Astrocyte (in vitro differentiated cells and primary cell): ENCODE data around the gene CYP8B1.

Experiments used
- EZH2 ChIP-seq: IDR thresholded peaks from 2 replicates; pipeline ENCODE4 v1.6.1; 2012; ENCODE audit warnings: mild to moderate bottlenecking, low read length, inconsistent platforms; ENCODE audit not compliant: insufficient read depth
- TF ChIP-seq, protein P1 (sequence below): IDR thresholded peaks from 2 replicates; pipeline ENCODE4 v1.5.1; 2011; ENCODE audit warnings: low read depth, mild to moderate bottlenecking, inconsistent platforms, low read length, moderate library complexity; ENCODE audit not compliant: insufficient read depth

GRCh38 chr3:42911551-42911950, 35.9 kb upstream of the CYP8B1 start:
- no peak for TF ChIP-seq EZH2
- TF ChIP-seq, protein P1, sequence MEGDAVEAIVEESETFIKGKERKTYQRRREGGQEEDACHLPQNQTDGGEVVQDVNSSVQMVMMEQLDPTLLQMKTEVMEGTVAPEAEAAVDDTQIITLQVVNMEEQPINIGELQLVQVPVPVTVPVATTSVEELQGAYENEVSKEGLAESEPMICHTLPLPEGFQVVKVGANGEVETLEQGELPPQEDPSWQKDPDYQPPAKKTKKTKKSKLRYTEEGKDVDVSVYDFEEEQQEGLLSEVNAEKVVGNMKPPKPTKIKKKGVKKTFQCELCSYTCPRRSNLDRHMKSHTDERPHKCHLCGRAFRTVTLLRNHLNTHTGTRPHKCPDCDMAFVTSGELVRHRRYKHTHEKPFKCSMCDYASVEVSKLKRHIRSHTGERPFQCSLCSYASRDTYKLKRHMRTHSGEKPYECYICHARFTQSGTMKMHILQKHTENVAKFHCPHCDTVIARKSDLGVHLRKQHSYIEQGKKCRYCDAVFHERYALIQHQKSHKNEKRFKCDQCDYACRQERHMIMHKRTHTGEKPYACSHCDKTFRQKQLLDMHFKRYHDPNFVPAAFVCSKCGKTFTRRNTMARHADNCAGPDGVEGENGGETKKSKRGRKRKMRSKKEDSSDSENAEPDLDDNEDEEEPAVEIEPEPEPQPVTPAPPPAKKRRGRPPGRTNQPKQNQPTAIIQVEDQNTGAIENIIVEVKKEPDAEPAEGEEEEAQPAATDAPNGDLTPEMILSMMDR = no peak
